Measurements from ENCODE around the gene PCYT2.

PCYT2 gene

DNA sequence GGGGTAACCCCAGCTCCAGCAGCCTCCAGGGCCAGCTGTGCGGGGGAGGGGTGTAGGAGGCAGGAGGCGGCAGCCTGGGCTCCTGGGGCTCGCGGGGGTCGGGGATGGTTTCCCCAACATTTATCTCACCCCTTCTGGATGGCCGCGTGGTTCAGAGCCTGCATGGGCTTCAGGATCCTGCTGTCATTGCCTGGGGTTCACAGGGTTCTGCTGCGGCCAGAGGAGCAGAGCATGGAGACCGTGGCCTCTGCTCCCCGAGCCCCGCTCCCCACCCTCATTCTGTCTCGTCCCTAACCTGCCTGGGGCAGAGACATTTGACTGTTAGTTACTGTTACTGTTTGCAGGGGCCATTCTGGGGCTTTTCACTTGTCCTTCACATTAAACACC, 31.0 kb upstream of the PCYT2 start:
- no peak for DNase-seq

DNA sequence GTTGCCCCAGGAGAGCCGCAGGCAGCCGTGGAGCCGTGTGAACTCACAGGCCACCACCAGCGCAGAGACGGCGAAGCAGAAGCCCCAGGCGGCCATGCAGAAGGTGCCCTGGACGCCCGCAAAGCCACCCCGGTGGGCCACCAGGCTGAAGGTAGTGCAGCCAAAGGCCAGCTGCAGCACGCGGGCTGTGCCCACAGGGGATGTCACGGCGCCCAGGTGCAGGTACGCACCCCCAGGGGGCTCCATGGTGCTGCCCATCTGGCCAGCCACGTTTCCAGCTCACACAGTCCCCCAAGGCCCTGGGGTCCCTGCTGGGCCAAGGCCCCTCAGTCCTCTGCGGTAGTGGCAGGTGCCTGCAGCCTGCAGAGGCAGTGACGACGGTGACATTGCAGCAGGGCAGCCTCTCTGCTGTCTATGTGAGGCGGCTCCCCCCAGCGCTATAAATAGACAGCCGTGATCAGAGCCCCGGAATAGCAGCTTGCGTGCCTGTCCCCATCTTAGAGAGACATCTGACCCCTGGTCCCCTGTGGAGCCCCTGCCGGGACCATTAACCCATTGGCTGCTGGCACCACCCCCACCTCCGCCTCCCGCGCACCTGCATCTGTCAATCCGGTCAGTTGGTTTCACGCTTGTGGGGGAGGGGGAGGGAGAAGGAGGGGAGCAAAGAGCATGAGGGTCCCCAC, 30.4 kb upstream of the PCYT2 start:
- DNase-seq, result no peak

DNA sequence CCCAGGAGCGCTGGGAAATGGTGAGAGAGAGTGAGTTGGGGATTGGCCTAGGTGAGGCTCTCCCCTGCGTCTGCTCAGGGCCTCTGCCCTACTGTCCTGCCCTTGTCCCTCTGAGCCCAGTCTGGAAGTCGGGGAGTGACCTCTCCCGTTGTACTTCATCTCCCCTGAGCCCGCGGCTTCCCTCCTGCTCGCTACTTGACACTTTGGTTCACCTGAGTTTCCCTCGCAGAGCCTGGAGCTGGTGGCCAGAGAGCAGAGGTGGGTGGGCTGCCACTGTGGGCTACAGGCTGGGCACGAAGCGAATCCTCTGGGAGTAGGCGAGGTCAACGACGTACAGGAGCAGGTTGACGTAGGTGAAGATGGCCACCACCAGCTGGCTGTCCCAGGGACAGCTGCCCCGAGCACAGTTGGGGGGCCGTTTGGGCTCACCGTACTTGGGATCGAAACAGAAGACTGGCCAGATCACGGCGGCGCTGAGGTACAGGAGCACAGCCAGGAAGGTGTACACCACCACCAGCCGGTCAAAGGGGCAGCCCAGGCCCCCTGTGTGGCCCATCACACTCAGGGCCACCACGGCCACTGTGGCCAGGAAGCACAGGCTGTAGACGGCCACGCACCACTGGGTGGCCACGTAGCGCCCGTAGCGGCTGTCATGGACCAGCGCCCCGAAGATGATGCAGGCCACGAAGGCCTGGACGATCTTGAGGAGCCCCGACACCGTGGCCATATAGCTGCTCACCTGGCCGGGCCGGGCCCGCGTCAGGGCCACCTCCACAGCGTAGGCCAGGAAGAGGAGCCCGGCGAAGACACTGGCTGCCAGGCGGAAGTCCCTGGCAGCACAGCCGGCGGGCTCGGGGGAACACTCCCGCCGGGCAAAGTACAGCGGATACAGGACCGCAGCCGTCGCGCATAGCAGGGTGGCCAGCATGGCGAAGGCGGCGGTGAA, 29.6 kb upstream of the PCYT2 start:
- no peak for DNase-seq

DNA sequence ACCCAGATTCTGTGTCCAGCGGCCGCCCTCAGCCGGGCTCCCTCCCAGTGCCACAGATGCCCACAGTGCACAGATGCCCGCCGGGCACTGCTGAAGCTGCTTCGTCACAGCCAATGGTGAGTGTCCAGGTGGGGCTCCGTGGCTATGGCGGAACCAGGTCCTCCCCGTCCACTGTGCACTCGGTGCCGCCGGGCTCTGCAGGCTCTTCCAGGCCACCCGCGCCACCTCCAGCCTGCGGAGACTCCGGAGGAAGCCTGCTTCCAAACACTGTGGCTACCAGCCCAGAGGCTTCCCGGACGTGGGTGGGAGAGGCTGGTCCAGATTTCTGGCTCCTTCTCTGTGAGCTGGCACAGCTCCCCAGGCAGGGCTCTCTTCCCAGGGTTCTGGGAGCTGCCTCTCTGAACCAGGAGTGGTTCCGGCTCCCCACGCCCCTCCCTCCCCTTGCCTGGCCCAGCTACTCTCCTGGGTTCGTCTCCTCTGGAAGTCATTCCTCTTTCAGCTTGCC, 28.7 kb upstream of the PCYT2 start:
- no peak for DNase-seq

DNA sequence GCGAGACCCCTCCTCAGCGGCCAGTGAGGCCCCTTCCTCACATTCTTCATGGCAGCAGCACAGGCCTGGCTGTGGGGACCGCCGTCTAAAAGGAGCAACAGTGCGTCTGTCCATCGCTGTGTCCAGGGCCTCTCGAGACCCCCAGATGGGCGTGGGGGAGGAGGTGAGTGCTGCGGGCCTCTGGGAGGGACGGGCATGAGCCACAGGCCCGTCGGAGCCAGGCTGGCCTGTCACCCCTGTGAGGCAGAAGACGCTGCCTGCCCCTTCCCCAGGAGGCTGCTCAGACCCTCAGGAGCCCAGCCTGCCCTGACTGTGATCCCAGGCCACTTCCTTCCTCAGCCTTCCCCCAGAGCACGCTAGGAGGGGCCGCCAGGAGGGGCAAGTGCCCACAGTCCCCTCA, 28.0 kb upstream of the PCYT2 start:
- DNase-seq, result no peak

DNA sequence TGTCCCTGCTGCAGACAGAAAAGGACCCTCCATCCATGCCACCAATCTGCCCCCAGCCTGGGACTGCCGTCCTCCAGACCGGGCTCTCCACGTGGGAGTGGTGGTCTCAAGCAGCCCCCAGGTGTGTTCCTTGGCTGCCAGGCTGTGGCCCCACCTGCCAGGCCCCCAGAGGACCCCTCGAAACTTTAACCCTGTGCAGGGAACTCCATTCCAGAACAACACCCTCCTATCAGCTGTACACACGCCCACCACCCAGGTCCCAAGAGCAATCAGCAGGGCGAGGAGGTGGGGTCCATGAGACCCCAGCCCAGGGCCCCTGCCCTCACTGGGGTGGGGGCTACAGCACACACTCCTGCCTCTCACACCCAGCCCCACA, 24.5 kb upstream of the PCYT2 start:
- DNase-seq, result no peak

DNA sequence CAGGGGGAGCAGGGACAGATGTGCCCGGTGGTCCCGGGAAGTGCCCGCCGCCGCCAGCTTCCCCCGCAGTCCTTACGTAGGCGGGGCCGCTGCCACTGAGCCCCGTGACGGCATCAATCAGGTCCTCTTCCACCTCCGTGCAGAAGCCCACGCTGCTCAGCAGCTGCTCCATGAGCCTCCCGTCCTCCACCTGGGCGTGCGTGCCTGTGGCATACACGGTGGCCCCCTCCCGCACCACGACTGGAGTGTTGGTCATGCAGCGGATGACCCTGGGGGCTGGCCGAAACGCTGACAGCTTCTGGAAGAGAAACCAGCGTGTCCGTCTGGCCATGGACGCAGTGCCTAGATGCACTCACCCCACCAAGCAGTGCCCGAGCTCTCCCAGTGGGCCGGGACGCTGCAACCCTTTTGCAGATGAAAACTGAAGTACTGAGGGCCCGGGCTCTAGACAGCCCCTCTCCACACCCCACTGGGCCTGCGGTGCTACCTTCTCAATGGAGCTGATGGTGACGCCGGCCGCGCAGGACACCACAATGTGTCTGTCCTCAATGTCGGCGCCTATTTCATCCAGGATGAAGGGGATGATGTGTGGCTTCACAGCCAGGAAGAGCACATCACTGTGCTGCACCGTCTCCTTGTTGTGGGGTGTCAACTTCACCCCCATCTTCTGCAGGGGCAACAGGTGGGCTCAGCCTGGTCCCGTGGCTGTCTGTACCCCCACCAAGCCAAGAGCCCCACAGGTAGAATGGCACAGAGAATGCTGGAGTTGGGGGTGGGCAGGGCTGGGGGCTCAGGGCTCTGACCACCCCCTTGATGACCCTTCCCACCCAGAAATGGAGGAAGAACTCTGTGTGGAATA, 23.9 kb upstream of the PCYT2 start:
- no peak for DNase-seq

DNA sequence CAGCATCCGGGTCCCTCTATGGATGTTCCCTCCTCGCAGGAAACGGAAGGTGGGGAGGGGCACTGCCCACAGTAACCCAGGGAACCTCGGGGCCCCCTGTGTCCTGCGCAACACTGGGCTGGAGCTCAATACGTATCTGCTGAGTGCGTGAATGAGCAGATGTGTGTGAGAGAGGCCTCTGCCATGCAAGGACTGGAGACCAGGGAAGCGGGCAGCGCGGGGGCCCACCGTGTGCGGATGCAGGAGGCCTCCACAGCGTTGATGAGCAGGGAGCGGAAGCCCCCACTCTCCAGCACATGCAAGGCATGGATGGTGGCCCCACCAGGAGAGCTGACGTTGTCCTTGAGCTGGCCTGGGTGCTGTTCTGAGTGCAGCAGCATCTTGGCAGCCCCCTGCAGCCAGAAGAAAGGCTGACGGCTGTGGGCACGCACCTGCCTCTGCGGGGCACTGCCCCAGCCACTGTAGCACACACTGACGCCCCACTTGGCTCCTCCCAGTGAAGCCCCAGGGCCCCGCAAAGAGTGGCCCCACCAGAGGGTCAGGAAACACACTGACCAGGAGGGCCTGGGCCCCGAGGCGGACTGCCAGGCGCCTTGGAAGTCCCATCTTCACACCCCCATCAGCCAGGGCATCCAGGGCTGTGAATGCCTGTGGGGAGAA, 23.0 kb upstream of the PCYT2 start:
- no peak for DNase-seq

DNA sequence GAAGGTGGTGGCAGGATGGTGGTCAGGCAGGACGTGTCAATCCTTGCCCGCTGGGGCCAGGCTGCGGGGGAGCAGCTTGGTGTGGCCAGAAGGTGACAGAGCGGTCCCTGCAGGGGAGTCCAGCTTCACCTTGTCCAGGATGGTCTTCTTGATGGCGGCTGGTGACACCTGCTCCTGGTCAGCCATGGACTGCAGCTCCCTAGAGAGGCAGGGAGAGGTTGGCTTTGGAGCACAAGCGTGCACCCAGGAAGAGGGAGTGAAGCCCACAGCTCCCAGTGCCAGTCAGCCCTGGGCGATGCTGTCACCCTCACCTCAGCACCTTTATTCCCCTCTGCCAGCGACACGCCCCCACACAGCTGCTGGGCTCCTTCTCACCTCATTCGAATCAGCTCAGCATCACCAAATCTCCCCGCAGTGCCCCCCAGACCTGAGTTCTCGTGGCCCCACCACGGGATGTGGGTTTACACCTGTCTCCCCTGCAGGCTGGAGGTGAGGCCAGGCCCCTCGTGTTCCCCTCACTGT, 22.0 kb upstream of the PCYT2 start:
- no peak for DNase-seq

DNA sequence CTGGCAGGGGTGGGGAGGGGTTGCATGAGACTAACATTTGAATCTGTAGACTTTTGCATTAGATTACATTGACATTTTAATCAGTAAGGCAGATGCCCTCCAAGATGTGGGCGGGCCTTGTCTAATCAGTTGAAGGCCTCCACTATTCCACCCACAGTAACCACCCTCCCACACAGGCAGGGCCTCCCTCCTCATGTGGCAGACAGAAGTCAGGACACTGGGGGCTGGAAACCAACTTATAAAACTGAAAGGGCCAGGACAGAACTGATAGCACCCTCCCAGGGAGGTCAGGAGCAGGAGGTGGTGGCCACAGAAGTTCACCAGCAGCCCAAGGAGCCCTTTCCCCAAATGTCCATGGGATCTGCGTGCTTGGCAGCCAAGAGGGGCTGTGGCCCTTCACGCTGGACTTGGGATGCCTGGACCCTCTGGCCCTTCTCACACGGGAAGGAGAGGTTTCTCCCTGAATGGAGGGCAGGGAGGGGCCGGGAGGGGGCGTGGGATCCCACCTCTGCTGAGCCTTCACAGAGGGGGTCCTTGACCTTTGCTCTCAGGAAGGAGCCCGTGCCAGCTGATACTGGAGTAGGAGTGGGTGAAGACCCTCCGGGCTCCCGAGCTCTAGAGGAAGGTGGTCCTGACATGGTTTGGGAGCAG, 21.3 kb upstream of the PCYT2 start:
- no peak for DNase-seq

DNA sequence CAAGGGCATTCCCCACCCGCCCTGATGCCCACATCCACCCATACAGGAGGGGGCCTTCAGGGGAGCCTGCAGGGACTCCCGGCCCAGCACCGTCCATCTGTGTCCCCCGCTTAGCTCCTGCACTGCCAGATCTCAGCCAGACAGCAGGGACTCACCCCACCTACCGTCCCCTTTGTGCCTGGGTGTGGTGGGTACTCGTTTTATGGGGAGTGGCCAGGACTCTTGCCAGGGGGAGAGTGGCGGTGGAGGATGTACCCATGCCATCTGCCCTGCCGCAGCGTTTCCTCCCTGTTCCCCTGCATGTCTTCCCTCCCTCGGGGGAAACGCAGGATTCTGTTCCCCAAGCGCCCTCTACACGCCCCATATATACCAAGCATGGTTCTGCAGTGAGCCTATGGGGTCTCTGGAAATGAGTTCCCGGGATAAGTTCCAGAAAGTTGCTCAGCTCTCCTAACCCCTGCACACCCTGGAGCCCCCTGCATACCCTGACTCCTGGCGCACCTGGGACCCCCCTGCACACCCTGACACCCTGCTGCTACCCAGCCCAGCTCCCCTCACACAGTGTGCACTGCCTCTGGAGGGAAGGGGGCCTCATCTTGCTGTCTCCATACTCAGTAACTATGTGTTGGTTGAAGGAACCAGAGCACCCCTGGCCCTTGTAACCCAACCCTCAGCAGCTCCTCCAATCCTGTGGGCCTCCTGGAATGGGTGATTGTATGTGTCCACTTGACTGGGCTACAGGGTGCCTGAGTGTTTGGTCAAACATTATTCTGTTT, 20.5 kb upstream of the PCYT2 start:
- DNase-seq, result no peak

DNA sequence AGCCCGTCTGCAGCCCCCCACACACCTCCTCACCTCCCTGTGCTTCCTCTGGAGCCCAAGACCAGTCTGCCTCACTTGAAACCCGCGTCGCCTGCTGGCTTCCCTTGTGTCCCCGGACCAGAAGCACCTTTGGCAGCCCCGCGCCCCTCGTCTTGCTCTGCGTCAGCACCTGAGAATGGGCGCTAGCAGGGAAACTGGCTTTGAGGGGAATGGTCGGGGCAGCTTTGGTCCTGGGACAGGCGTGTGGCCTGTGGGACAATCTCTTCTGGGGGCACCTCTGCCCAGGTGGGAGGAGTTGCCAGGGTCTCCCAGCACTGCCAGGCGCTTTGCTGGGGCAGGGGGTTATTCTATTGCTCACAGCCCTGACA, 20.0 kb upstream of the PCYT2 start:
- no peak for DNase-seq

DNA sequence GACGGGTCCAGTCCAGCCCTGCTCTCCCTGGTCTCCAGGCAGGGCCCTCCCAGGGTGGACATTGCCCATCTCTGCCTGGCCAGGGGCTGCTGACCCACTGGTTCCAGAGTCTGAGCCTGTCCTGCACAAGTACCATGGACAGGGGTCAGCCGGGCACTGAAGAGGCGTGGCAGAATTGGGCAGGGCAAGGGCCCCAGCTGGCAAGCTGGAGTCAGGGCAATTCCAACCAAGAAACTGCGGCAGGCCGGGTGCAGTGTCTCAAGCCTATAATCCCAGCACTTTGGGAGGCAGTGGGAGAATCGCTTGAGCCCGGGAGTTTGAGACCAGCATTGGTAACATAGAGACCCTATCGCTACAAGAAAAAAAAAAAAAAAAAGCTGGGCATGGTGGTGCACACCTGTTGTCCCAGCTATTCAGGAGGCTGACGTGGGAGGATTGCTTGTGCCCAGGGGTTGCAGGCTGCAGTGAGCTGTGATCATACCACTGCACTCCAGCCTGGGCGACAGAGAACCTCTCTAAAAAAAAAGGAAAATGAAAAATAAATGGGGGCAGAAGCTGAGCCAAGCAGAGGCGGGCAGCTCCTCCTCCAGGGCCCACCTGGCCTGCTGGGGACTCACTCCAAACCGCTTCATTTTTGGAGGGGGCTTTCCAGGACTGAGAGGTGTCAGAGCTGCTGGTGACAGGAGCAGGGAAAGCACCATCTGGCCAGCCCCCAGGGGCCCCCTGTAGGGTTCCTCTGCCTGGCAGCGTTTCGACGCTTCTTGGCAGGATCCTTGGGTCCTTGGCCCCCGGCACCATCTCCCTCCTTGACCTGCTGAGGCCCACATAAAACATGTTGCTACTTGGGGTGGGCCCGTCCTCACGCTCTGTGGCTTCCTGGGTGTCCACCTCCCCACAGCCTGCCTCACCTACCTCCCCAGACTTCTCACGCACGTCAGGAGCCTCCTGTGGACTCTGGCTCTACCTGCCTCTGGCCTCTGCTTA, 19.2 kb upstream of the PCYT2 start:
- DNase-seq, result no peak

DNA sequence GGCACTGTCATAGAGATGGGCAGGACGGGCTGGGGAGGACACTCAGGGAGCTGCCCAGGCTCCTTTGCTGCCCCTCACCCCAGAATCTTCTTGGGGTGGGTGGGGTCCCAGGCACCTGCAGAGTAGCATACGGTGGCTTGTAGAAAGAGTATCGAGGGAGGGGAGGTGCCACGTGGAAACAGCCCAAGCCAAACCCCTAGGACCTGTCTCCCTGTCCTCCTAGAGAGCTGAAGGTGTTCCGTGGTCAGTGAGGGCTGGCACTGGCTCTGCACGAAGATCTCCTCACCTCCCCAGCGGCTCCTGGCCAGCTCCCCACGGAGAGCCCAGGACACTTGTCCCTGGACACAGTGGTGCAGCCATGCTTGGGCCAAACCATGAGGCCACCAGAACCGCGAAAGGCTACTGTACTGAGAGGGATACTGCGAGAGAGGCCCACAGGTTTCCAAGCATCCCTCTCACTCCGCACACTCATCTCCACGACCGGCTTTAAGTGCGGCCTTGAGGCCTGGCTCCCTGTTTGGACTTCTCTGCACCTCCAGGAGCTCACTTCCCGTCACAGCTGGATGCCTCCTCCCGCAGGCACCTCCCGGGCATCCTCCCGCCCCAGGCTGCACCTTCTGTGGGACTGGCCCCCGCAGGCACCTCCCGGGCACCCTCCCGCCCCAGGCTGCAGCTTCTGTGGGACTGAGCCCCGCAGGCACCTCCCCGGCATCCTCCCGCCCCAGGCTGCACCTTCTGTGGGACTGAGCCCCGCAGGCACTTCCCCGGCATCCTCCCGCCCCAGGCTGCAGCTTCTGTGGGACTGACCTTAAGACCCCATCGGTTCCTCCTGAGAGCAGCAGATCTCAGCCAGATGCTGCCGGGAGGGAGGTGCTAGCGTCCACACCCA, 18.3 kb upstream of the PCYT2 start:
- no peak for DNase-seq

DNA sequence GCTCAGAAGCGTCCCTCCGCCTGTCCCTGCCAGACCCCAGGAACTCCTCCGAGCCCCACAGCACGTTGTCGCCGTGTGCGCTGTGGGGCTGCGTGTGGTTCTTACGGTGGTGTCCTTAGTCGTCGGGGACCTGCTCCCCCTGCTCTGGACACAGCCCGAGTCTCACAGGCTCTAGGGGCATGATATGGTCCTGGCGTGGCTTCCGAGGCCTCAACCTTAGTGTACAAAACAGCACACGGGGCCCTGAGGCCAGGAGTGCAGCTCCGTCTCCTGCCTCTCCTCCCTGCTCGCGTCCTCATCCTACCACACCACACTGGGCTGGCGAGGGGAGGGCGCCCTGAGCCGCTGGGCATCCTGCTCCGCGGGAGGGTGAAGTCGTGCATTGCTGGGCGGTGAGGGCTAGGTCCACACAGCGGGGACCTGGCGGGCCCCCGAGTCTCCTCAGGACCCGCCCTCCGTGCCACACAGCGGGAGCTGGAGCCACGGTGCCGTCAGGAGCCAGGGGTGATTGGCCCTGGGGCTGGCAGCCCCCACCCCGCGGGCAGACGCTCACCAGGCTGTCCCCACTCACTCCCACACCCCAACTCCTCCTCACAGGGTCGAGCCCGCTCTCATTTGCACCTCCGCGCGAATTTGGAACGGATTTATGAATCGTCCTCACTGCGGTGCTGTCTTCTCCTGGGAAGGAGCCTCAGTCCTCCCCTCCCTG, 17.5 kb upstream of the PCYT2 start:
- no peak for DNase-seq

DNA sequence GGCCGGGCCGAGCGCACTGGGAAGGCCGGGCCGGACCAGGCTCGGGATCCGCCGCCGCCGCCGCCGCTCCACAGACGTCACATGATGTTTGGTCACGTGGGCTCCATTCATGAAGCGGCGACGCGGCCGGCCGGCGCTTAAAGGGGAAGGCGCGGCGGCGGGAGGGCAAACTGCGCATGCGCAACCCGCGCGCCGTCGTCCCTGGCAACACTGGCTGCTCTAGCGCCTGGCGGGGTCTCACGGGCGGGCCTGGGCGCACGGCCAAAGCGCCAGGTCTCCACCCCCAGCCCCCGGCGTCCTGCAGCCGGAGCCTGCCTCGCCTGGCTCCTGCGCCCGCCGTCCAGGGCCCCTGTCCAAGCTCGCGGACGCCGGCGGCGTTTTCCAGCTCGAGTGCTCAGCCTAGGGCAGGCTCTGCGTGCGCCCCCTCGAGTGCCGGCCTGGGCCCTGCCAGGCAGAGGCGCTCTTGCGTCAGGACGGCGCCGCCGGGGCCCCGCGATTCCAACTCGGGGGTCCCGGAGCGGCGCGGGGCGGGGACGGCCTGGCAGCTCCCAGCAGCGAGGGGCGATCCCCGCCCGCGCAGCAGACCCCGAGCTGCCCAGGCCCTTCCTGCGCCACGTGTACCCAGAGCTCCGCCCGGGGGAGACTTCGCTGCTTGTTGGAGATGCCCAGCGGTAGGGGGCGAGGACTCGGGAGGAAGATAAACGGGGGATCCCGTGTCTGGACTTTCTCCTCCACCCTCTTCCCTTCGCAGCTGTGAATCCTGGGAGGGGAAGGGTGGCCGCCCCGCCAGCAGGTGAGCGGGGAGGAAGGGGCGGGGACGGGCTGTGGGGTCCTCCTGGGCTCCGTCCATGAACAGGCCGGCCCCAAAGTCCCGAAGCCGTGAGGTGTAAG, 16.7 kb upstream of the PCYT2 start, which contains the start of gene MAFG:
MAFG (minus strand) TSS at position 83 of the 891 bp plus-strand sequence. CDS start 4,550 bp downstream, outside the sequence.
- peak; percentile 85 for DNase-seq

DNA sequence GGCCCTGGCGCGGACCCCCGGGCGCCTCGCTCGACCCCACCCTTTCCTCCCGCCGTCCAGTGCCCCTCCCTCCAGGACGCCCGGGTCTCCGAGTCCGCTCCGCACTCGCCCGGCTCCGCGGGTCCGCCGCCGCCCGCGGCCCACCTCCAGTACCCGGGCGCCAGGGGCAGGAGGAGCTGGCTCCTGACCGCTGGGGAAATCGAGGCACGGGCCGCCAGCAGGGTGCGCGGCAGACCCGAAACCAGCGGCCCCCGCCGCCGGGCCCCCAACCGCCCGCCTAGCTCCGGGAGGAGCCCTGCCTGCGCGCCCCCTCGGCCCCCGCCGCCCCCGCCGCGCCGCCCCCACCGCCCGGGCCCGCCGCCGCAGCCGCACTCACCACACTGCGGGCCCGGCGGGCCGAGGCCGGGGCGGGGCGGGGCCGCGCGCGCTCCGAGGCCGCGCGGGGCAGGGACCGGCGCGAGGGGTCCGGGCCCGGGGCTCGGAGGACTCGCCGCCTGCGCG, 16.0 kb upstream of the PCYT2 start:
- no peak for DNase-seq

Measured in effector CD8-positive, alpha-beta T cell (primary cell).